ENCODE measurements around the gene CATSPERD. TPM values are rescaled to one million over a fixed set of nuclear protein-coding genes. Genes with fewer than 3 reads are reported as not detected.
A peak's percentile ranks its signal among the peaks of the same experiment; 100 is the strongest.

CATSPERD gene
- total RNA-seq, 1 experiment from 2014 or later = not detected

DNA sequence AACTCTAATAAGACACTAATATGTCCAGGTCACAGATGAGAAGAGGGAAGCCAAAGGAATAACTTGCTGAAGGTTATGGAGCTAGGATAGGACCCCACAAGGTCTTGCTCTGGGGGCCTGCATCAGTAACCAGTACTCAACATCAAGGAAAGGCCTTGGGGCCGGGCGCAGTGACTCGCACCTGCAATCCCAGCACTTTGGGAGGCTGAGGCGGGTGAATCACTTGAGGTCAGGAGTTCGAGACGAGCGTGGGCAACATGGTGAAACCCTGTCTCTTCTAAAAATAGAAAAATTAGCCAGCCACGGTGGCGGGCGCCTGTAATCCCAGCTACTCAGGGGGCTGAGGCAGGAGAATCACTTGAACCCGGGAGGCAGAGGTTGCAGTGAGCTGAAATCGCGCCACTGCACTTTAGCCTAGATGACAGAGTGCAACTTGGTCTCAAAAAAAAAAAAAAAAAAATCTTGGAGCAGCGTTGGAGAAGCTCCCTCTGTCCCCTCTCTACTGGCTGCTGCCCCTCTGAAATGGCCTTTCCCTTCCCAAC, 2.3 kb upstream of the CATSPERD start:
- ChIA-PET CTCF (interaction anchor here (1.2 kb wide), 1 partner anchor 28 kb away, joined by 8 read pairs; the partner anchor contains the start of gene RPL36), POLR2A (ENCODE audit: unreplicated experiment) (no interaction called here)
- ATAC-seq = no peak
- peaks cover 21% of the 10 kb centered on the region for H3K36me3 ChIP-seq (ENCODE audit: low read depth, low read length)
- H3K9me3 ChIP-seq (ENCODE audit: low read length) = no peaks in the 10 kb centered on the region
- peaks cover 18% of the 10 kb centered on the region for H3K4me1 ChIP-seq (ENCODE audit: insufficient read depth, low read length)
- H3K79me2 ChIP-seq (ENCODE audit: low read length) = peaks cover 62% of the 10 kb centered on the region
- no peak overlapping the region for H2AFZ ChIP-seq (ENCODE audit: low read length)
- peaks cover 25% of the 10 kb centered on the region for H4K20me1 ChIP-seq (ENCODE audit: low read length)
- H3F3A ChIP-seq (ENCODE audit: low read length, unreplicated experiment) = no peaks in the 10 kb centered on the region
- intact Hi-C loops (cut with micrococcal nuclease) = no loop called here
- DNase-seq = no peak
- H3K9ac ChIP-seq (ENCODE audit: low read length) = peak overlapping the region; percentile 95
- H3K27me3 ChIP-seq (ENCODE audit: low read length) = no peaks in the 10 kb centered on the region
- TF ChIP-seq EZH2 (IDR thresholded peaks at IDR 0.05; ENCODE audit: low read length, unreplicated experiment) (no peak), CTCF (conservative IDR thresholded peaks at IDR 0.05; ENCODE audit: low read depth, low read length) (no peak), EZH2phosphoT487 (IDR thresholded peaks at IDR 0.05; ENCODE audit: borderline replicate concordance, low read length) (no peak)
- peak overlapping the region; percentile 84 for H3K4me2 ChIP-seq (ENCODE audit: low read length)
- H3K4me3 ChIP-seq (ENCODE audit: low read length) = peak overlapping the region; percentile 95
- H3K27ac ChIP-seq (ENCODE audit: low read length) = peak overlapping the region; percentile 93
- BruUV-seq (replicated peaks) = no TSS peak
- H3K9me2 ChIP-seq (replicated peaks; ENCODE audit: low read length) = no peaks in the 10 kb centered on the region

GRCh38 chr19:5718579-5719273, 1.7 kb upstream of the CATSPERD start:
- Histone ChIP-seq H3F3A (ENCODE audit: low read length, unreplicated experiment) (no peaks in the 10 kb centered on the region), H2AFZ (ENCODE audit: low read length) (no peak overlapping the region), H3K79me2 (ENCODE audit: low read length) (peaks cover 57% of the 10 kb centered on the region), H3K27me3 (ENCODE audit: low read length) (no peaks in the 10 kb centered on the region), H3K9ac (ENCODE audit: low read length) (peak overlapping the region; percentile 95), H3K36me3 (ENCODE audit: low read depth, low read length) (peaks cover 15% of the 10 kb centered on the region), H3K27ac (ENCODE audit: low read length) (peak overlapping the region; percentile 93), H3K4me2 (ENCODE audit: low read length) (peak overlapping the region; percentile 84), H3K4me1 (ENCODE audit: insufficient read depth, low read length) (peaks cover 18% of the 10 kb centered on the region), H4K20me1 (ENCODE audit: low read length) (peaks cover 25% of the 10 kb centered on the region), H3K9me3 (ENCODE audit: low read length) (no peaks in the 10 kb centered on the region), H3K9me2 (replicated peaks; ENCODE audit: low read length) (no peaks in the 10 kb centered on the region), H3K4me3 (ENCODE audit: low read length) (peak overlapping the region; percentile 95)
- intact Hi-C loops (cut with micrococcal nuclease) = no loop called here
- DNase-seq (peak; percentile 67), ATAC-seq (peak; percentile 11)
- CTCF ChIA-PET = interaction anchor here (1.2 kb wide), 1 partner anchor 29 kb away, joined by 8 read pairs; the partner anchor contains the start of gene RPL36
- TSS peak; percentile 99 for BruUV-seq (replicated peaks)
- no peak for TF ChIP-seq EZH2phosphoT487 (IDR thresholded peaks at IDR 0.05; ENCODE audit: borderline replicate concordance, low read length)
- TF ChIP-seq EZH2 (IDR thresholded peaks at IDR 0.05; ENCODE audit: low read length, unreplicated experiment) = no peak
- no peak for TF ChIP-seq CTCF (conservative IDR thresholded peaks at IDR 0.05; ENCODE audit: low read depth, low read length)
- POLR2A ChIA-PET (ENCODE audit: unreplicated experiment) = interaction anchor here (0.5 to 0.6 kb wide), 3 partner anchors 32 to 272 kb away, joined by 3 to 5 read pairs (median 3); no protein-coding TSS in a partner anchor
